Activated CD8-positive, alpha-beta memory T cell treated with anti-CD3 and anti-CD28 coated beads for 36 hours (primary cell): ENCODE data around the gene EFCAB6. TPM values are rescaled to one million over a fixed set of nuclear protein-coding genes. Genes with fewer than 3 reads are reported as not detected.

Source experiments
- CTCF ChIA-PET: fragments of 350-600 bp; sonication (Branson Sonifier 250); formaldehyde crosslinking; loops from one replicate; lab custom pipeline; 2021; ENCODE audit warnings: antibody characterized with exemption; lab: Charles Lee
- POLR2A ChIA-PET: fragments of 350-600 bp; sonication (Branson Sonifier 250); formaldehyde crosslinking; loops from one replicate; lab custom pipeline; 2021; ENCODE audit warnings: antibody characterized with exemption; lab: Charles Lee
- total RNA-seq, 2 experiments: library from RNA; stranded (reverse); gene quantifications; one replicate each; pipeline ENCODE4 v1.2.3, GENCODE V29; 2021

EFCAB6 gene, protein sequence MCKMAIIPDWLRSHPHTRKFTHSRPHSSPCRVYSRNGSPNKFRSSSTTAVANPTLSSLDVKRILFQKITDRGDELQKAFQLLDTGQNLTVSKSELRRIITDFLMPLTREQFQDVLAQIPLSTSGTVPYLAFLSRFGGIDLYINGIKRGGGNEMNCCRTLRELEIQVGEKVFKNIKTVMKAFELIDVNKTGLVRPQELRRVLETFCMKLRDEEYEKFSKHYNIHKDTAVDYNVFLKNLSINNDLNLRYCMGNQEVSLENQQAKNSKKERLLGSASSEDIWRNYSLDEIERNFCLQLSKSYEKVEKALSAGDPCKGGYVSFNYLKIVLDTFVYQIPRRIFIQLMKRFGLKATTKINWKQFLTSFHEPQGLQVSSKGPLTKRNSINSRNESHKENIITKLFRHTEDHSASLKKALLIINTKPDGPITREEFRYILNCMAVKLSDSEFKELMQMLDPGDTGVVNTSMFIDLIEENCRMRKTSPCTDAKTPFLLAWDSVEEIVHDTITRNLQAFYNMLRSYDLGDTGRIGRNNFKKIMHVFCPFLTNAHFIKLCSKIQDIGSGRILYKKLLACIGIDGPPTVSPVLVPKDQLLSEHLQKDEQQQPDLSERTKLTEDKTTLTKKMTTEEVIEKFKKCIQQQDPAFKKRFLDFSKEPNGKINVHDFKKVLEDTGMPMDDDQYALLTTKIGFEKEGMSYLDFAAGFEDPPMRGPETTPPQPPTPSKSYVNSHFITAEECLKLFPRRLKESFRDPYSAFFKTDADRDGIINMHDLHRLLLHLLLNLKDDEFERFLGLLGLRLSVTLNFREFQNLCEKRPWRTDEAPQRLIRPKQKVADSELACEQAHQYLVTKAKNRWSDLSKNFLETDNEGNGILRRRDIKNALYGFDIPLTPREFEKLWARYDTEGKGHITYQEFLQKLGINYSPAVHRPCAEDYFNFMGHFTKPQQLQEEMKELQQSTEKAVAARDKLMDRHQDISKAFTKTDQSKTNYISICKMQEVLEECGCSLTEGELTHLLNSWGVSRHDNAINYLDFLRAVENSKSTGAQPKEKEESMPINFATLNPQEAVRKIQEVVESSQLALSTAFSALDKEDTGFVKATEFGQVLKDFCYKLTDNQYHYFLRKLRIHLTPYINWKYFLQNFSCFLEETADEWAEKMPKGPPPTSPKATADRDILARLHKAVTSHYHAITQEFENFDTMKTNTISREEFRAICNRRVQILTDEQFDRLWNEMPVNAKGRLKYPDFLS (N-terminal part only)
- under 1 TPM; 0.42 to 0.44 TPM for total RNA-seq

DNA sequence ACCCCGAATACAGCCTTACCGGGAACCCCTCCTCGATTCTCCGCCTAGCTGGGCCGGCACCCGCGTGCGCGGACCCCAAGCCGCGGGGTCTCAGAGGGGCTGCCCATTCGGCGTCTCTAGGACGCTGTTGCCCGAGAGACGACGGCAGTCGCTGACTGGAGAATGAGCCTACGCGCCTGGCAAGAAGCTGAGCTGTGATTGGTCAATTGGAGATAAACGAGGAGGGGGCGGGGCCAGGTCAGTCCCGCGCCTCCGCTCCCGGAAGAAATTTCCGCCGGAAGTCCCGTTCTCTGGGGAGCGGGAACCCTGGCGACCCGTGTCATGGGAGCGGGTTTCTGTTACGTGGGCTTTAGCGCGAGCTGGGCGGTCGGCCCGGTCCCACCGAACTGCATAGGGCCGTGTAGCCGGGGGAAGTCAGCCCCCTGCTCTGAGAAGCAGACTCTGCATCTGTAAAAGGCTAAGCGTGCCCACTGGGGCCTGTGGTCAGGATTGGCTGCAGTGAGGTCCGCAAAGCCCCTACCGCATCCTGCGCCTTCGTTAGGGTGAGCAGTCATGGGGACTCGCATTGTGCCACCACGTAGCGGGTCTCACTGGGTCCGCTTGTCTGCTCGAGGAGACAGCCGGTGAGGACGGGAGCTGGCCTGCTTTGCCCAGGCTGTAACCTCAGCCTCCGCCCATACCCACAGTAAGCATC, at the start of gene EFCAB6:
Gene EFCAB6, minus strand, starts transcription at position 157 of the 694 bp plus-strand sequence. CDS start 29,987 bp downstream, outside the sequence.
- CTCF ChIA-PET, result no interaction called here
- POLR2A ChIA-PET, result interaction anchor here (0.6 kb wide), 1 partner anchor 1160 kb away, joined by 3 read pairs; no protein-coding TSS in a partner anchor

DNA sequence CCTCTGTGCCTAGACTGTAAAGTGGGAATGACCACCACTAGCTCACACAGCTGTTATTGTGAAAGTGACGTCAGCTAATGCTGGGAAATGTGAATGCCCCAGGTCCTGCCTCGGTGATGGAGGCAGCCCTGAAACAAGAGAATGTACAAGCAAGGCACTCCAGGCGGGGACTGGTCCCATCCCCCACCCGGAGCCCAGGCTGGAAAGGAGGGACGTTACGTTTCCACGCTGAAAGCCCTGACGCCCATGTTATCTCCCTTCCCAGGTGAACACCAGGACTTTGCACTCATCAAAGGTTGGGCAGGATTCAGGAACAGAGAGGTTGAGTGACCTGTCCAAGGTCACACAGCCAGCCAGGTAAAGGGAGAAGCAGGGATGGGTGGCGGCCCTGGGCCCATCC, 49.4 kb upstream of the EFCAB6 start:
- ChIA-PET CTCF (no interaction called here), POLR2A (no interaction called here)

DNA sequence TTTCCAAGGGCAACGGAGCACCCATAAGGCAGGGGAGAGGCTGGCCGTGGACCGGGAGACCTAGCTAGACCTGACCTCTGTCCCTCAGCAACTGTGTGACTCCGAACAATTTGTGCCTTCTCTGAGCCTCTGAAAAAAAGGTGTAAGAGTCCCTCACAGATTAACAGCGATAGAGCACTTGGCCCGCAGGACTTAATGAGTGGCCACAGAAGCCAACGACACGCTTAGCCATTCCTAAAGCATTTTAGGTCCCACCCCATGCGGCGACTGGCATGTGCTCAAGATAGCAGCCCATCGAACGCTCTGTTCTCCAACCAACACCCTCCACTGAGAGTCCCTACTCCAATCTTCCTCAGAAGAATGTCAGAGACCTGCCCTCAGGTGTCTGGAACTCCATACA, 48.7 kb upstream of the EFCAB6 start:
- ChIA-PET POLR2A (no interaction called here), CTCF (no interaction called here)

DNA sequence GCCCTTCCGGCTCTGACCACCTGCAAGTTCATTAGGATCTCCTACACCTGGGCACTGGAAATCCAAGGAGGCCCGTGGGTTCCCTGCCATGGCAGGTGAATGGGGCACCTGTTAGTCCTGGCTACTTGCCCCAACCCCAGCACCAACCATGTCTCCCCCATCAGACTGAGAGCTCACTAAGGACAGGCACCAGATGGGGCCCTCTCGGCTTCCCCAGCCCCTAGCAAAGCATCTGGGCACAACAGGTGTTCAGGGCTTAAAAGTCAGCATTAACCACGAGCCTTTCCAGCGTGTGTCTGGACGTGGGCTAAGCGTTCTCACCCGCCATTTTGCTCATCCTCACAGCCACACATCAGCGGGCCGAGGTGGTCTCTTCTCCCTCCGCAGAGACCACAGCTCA, 48.0 kb upstream of the EFCAB6 start:
- ChIA-PET CTCF (no interaction called here), POLR2A (no interaction called here)

DNA sequence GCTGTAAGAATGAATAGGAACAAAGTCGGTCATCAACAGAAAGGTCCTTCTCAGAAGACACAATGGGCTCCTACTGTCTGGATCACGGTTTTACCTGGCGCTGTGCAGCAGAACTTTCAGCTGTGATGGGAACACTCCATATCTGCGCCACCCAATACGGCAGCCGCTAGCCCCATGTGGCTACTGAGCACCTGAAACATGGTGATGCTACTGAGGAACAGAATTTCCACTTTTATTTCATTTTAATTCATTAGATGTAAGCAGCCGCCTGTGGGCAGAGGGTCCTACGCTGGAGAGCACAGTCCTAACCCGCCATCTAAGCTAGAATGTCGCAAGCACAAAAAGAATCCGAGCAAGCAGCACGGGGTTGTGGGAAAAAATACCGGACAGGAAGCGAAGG, 47.5 kb upstream of the EFCAB6 start:
- ChIA-PET POLR2A (no interaction called here), CTCF (no interaction called here)

DNA sequence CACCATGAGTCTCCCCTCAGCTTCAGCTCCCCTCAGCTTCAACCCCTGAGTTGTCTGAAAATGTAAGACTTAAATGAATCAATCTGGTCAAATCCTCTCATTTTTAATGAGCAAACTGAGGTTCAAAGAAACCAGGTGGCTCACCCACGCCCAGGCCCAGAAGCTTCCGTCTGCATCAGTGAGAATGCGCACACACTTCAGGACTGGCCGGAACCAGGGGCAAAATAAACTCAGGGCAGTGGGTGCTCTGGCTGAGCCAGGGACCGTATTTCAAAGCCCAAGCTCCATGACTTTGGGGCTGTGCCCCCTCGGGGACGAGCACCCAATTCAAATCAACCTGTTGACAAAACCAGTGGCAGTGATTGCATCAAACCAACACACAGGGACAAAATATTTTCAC, 47.1 kb upstream of the EFCAB6 start:
- CTCF ChIA-PET, result no interaction called here
- POLR2A ChIA-PET, result no interaction called here

DNA sequence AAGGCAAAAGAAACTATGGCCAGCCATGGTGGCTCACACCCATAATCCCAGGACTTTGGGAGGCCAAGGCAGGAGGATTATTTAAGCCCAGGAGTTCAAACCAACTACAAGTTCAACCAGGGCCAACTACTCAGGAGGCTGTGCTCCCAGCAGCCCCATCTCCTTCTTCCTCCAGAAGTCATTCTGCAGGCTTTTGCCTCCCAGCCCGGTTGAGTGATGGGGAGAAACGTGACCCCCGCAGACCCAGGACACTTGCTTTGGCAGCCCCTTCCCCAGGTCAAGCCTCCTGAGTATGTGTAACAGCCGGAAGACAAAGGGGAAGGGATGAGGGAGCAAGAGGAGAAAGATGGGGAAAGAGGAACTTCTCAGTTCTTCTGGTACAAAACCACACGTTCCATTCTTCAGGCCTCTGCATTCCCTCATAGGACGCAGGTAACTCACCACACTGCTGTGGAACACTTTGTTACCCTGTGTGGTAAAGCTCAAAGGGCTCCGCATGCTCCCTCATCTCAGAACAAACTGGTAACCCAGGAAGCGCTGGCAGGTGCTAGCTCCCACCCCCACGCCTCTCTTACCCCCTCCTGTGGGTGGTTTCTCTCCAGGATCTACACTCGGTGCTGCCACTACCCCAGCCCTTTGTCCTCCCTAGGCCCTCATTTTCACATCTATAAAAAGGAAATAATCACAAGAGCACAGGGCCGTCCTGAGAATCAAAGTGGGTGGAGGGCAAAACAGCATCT, 46.2 kb upstream of the EFCAB6 start:
- ChIA-PET POLR2A (no interaction called here), CTCF (no interaction called here)

DNA sequence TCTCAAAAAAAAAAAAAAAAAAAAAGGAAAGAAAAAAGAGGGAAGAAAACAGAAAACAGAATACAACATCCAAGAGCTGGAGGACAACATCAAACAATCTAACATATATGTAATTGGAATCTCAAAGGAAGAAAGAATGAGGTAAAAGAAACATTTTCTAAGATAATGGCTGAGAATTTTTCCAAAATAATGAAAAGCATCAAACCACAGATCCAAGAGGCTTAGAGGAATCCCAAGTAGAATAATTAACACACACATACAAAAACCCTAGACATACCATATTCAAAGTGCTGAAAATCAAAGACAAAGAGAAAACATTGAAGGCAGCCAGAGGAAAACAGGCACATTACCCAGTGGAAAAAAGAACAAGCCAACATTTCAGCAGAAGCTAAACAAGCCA, 45.3 kb upstream of the EFCAB6 start:
- ChIA-PET POLR2A (no interaction called here), CTCF (no interaction called here)

DNA sequence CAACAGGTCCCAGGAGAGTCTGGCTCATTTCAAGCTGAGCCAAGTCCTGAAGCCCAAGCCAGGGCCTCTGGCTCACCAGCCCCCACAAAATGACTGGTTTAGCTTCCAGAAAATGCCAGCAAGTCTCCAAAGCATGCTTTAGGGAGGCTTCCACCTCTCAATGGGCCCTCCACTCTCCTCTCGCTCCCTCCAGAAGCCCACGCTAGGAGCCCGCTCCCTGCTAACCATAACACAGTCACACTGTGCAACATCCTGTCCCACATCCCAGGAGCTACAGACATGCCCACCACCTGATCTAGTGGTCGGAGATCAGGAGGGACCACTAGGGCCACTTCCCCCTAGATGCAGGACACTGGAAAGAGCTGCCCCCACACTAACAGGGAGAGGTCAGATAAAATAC, 43.3 kb upstream of the EFCAB6 start:
- ChIA-PET CTCF (no interaction called here), POLR2A (no interaction called here)

DNA sequence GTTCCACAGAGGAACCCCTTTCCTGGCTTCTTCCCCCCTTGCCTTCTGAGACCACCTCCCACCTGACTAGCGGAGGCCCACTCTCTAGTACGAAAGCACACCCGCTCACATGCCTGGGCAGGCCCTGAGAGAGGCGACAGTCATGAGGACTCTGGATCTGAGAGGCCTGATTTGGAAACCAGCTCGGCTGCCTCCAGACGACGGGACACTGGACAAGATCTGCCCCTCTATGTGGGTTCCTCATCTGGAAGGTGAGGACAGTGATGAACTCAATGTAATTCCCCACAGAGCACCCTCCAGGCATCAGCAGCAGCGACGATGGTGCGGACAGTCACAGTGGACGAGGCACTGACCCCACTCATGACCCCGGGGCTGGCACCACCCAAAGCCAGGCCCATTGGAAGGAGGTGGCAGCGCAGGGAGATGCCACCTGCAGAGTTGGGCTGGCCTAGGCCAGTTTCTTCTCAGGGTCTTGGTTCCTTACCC, 42.7 kb upstream of the EFCAB6 start:
- ChIA-PET CTCF (no interaction called here), POLR2A (no interaction called here)

DNA sequence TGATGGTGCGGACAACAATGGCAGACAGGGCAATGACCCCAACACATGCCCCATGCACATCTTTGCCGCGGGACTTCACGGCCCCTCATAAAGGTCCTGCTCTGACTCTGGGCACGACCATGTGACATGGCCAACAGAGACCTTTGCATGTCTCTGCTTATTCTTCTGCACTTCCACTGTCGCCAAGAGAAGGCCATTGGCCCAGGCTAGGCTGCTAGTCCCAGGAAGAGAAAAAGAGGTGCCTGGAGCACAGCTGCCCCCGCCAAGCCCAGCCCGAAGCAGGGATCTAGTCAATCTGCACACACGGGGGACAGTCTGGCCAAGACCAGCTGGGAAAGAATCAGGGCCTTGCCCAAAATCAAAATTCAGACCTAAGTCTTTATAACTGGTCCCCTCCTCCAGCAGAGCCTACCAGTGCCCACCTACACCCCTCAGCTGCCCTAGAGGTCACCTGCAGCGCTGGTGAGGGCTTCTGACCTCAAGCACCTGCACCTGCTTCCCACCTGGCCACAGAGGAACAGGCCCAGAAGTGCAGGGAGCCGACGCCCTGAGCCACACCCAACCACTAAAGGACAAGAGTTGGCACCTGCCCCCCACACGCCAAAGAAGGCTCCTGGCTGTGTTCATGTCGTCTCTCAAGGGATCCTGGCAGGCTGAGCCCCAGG, 42.1 kb upstream of the EFCAB6 start:
- POLR2A ChIA-PET, result no interaction called here
- CTCF ChIA-PET, result no interaction called here

DNA sequence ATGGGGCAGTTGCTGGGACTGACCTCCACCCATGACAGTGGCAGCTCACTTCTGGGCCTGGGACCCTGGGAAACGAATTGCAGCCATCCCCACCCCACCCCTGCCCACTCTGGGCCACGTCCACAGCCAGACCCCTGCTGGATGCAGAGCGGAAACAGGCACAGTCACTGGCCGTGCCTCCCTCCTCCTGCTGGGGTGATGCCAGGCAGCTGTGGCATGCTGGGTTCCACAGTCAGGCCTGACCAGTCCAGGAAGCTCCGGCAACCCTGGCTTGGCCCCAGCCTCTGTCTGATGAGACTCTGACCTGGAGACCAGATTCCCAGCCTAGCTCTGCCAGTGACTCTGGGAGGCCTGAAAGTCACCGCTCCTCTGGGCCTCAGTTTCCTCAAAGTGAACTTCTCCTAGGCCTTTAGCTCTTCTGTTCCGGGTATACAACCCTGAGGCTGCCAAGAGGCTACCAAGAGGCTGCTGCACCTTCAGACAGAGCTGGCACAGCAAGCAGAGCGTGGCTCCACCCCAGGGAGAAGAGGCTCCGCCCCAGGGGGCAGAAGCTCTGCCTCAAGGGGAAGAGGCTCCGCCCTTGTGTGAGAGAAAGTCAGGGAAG, 41.3 kb upstream of the EFCAB6 start:
- POLR2A ChIA-PET, result no interaction called here

DNA sequence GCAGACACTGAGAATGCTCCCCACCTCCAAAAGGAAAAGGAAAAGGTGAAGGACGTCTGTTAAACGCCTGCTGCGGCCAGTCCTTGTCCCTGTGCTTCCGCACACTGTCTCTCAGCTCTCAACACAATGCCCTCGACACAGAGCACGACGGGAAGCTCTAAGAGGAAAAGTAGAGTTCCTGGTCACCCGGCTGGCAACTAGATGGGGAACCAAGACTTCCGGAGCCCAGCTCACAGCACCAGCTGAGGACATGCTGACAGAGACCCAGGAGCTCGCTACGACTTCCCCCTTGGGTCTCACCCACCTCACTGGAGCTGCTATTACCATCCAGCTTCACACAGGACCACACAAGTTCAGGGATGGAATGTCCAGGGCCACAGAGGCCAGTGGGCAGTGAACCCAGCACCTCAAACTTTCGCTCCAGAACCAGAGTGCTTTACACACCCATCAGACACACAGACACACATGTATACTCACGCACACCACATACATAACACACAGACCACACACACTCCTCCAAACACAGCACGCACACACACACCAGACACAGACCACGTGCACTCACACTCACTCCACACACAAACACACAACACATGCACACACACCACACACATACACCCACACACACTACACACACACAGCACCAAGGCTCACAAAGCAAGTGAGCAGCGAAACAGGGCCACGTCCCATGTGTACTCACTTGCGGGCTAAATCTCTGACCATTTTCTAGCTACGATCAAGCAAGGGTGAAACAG, 40.6 kb upstream of the EFCAB6 start:
- ChIA-PET POLR2A (no interaction called here), CTCF (interaction anchor here (0.6 kb wide), 2 partner anchors 579 to 1022 kb away, joined by 4 read pairs; no protein-coding TSS in a partner anchor)

More for the DNA sequence above, 41.3 kb upstream of the EFCAB6 start:
- CTCF ChIA-PET, result interaction anchor here (0.6 kb wide), 1 partner anchor 578 kb away, joined by 4 read pairs; no protein-coding TSS in a partner anchor

DNA sequence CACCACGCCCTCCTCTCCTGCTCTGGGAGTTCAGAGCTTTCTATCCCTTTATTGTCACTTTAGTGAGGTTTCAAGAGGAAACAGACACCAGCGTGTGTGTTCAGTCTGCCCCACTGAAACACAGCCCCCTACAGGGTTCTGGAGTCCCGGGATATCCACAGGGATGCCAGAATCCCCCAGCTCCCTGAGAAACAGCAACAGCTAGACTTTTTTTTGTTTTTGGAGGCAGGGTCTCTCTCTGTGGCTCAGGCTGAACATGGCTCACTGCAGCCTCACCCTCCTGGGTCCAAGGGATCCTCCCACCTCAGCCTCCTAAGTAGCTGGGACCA, 39.8 kb upstream of the EFCAB6 start:
- POLR2A ChIA-PET, result no interaction called here
- CTCF ChIA-PET, result no interaction called here

DNA sequence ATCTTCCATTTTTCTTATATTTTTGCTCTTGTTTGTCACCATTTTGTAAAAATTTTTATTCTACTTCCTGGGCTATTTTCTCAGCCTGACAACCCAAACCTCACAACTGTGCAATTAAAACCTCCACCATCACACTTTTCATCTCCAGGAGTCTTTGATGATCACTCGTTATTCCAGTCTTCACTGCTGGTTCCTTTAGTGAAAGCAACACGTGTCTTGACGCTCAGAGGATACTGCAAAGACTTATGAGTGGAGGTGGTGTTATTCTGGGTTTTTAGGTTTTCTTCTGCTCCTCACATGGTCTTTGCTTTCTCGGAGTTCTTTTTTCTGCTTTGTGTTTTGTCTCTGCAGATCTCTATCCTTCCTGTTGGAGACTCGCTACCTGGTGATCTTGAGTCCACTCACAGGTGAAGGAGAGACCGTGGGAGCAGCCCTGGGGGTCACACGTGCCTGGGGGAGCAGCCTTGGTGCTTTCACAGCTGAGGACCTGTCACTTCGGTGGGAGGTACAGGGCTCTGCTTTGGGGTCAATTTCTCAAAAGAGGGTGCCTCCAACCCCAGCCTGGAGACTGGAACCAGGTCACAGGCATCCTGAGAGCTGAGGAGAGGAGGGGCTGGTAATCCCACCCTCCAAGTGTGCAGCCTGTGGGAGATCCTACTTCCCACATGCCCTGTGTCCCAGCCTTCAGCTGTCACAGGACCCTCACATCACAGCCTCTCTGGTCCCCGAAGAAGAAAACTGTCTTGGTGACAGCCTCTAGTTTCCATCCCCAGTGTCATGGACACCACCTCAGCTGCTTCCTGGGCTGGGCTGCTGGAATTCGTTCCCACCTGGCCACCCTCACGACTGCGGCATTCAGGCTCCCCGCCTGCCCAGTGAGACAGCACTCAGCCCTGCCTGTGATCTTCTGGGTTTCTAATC, 39.2 kb upstream of the EFCAB6 start:
- ChIA-PET CTCF (no interaction called here), POLR2A (no interaction called here)

DNA sequence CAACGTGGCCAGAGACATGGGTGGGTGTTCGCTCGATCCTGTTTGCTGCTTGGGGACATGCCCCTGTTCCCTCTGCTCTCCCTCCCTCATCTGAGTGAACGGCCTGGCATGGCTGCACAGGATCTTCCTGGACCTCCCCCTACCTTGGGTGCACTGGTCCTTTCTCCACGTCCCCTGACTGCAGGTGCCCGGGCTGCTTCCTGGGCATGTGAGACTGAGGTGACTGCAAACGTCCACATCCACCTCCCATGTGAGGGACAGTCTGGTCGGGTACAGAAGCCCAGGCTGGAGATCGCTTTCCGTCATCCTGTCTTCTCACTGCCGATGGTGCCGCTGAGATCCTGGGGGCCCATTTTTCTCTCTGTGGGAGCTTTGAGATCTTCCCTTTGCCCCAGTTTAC, 38.4 kb upstream of the EFCAB6 start:
- ChIA-PET POLR2A (no interaction called here), CTCF (no interaction called here)
